ENCODE results near the gene ARHGAP24.

ARHGAP24 gene

DNA sequence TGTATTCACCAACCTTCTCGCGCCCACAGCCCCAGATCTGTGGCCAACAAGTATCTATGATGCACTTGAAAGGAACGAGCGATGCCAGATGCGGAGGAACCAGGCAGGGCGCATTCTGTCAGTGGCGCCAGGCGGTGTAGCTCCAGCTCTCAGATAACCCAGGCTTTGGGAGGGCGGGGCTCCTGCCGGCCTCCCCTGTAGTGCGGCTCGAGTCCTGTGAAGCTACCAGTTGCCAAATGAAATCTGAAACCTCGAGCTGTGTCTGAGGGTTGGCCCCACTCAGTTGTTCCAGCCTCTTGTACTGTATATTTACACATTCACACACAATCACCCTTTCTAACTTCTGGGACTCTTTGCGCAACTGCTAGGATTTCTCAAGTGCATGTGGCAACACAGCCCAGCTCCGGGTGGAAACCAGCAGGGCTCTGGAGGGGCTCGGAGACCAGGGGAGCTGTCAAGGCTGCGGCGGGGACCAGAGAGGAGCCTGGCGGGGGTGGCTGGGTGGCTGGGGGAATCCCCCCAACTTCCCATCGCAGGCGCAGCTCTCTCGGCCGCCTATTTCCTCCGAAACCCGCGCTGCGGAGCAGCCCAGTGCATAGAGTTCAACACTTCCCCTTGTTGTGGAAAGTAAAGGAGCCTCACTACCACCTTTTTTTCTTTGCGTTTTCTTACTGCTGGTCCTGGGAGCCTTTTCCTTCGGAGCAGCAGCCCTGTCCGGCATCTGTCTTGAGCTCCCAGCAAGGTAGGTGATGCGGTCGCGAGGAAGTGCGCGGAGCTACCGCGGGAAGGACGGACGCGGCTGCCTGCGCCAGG, at the start of gene ARHGAP24:
ARHGAP24 (plus strand) TSS at position 333 of the 813 bp plus-strand sequence.
- DNase-seq (ENCODE audit: low read depth), result no peak

DNA sequence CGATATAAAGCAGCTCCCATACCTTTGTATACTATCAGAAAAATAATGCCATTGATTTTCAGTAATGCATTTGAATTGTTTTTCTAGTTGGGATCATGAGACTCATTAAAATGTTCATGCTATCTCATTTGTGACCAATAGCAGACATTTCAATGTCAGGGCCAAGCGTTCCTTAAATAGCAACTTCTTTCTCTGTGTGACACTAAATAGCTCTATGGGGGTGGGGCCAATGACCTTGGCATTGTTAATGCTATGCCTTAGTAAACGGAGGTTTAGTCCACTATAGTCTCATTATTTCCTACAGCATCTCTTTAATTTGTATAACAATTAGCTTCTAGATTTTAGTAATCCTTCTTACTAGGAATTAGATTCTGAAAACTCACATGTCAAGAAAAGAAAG, 48.6 kb upstream of the ARHGAP24 start:
- DNase-seq (ENCODE audit: low read depth), result no peak

DNA sequence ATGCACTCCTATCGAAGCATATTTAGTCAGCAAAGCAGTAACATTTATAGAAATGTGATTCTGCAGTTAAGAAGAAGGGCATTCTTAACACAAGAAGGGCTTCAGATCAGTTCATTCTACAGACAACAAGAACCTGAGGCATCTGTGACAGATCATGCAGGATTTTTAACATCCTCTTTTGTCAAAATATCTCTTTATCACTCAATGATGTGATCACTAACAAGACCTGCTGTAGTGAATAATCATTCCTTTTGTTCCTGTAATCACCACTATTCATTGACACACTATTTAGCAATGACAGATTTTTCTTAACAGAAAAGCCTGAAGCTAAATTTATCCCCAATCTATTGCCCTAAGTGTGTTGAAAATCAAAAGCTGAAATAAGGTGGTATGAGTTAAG, 47.8 kb upstream of the ARHGAP24 start:
- no peak for DNase-seq (ENCODE audit: low read depth)

DNA sequence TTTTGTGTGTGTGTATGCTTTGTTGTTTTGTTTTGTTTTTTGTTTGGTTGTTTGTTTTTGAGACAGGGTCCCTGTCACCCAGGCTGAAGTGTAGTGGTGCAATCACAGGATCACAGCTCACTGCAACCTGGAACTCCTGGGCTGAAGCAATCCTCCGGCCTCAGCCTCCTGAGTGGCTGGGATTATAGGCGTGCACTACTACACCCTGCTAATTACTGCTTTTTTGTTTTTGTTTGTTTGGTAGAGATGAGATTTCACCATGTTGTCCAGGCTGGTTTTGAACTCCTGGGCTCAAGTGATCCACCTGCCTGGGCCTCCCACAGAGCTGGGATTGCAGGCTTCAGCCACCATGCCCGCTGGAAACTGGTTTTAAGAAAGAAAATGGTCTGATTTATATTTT, 44.7 kb upstream of the ARHGAP24 start:
- no peak for DNase-seq (ENCODE audit: low read depth)

DNA sequence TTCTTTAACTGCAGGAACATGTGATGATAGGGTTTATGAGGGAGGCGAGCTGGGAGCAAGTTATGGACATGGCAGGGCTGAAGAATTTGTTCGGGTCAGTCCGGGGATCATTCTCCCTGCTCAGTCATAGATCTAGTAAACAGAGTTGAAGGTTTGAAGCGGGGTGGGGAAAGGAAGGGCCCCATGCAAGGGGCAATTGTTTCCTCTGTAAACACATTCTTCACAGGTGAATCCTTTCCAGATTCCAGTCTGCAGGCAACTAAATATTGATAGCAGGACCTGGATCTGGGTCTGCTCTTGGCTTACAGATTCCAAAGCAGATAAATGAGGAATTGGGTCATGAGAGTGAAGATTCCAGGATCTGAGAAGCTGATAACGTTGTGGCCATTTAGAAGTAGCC, 44.3 kb upstream of the ARHGAP24 start:
- DNase-seq (ENCODE audit: low read depth), result no peak

DNA sequence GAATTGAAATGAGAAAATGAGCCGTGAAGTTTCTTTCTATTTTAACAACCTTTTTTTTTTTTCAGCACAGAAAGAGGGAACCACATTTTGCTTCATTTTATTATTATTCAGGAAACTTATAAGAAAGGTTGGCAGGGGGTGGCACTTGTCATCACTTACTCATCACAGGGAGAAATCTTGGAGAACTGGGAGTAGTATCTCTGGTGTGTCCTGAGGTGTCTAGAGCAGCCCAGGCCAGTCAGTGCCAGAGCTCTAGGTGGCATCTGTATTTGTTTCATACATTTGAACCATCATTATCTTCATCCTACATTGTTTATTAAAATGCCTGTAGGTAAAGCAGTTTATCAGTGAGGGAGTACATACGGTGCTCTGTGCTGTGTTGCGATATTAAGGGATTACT, 43.8 kb upstream of the ARHGAP24 start:
- DNase-seq (ENCODE audit: low read depth), result no peak

DNA sequence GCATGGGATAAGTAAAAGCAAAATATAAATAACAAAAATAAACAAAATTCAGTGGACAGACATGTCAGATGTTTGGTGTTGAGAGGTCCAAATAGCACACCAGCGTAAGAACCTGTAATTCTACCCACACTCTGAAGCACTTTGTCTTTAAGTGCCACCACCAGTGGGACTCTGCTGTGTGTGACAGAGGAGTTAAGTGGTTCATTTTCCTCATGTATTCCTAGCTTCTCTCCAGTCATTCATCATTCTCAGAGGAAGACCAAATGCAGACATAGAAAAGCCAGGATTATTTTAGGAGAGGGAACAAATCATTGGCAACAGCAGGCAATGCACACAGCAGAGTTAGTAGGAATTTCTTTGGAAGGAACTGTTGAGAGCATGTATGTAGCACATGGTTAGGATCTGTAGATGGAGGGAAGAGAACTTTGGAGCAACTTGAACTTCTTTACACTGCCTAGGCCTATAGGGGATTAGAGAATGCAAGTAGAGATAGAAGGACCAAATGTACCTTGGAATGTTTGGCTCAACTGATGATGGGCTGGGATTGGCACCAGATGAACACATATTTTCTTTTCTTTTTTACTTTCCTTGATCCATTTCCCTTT, 43.0 kb upstream of the ARHGAP24 start:
- DNase-seq (ENCODE audit: low read depth), result no peak

DNA sequence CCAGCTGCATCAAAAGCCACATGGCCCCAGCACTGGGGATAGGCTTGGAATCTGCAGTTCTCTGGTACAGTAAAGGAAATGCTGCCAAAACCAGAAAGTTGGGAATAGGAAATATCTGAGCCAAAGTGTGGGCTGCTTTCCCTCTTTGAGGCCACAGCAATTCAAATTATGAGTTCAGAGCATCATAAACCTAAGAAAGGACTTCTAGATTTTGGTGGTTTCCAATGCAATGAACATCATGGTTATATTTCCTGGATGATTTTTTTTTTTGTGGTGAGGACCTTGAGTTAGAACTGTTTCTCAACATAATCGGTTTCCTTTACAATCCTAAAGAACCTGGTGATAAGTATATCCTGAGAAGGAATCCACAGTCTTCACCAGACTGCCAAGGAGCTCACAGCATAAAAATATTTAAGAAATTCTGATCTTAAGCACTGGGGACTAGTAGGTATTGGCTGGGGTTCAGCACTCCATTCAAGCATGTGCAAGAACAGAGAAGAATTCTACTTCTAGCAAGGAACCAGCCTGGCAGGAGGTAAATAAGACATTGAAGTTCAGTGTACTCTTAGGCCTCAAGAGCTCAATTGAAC, 29.8 kb upstream of the ARHGAP24 start:
- DNase-seq (ENCODE audit: low read depth), result no peak

DNA sequence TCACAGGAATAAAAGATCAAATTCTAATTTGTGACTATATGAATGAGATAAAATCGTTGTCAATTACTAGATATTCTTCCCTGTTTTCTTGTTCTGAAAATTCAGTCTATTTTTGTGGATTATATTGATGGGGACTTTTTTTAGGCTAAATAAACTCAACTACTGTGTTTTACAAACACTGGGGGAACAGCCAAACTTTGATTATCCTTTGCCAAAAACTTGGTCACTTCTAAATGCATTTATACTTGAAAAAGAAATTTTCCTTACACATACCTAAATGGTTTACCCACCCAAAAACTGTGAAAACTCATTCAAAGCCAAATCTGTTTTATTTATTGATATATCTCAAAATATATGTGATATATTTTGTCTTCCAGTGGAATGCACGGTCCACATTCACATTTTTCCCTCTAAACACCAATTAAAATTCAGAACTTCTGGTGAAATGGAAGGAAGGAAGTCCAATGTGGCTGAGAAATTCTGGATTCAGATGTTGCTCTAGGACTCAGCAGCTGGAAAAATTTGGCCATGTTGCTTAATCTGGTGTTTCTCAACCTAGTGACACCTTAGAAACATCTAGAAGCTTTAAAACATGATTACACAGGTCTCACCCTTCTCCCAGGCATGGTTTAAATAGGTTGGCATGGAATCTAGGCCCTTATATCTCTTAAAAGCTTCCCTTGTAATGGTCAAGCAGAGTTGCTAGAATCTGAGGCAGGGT, 28.6 kb upstream of the ARHGAP24 start:
- DNase-seq (ENCODE audit: low read depth), result no peak

DNA sequence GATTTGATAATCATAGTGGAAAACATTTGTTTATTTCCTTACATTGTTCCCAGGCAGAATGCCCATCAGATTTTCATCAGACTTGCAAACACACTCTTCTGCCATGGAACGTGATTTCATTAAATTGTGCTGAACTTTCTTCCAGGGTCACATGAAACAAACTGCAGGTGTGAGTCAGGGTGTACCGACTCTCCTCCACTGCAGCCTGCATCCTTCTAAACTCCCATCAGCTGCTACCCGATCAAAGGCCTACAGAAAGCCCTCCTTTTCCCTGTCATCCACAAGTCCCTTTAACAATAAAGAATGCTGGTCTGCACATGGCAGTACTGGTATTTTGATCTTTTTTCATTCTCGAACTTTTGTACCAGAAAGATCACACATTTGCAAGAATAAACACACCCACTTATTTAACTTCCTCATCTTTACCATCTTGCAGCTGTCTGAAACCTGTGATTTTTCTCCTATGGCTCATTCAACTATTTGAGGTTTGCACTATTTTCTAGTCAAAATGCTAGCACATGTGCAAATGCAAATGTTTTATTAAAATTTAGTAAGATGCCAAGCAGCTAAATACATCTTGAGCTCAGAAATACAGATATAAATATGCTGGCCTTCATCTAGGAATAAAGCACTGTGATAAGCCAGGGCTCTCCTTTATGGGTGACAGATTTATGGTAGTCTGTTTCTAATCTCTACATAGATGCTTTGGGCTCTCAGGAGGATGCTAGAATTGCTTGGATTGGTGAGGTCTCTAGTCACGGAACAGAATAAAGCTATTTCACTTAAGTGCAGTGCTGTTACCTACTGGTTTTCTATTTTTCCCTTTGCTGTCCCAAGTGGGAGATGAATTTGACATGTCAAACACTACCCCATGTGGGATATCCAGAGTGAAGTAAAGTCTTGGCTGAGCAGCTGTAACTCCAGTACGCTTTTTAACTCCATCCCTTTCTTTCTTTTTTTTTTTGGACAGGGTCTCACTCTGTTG, 25.8 kb upstream of the ARHGAP24 start:
- DNase-seq (ENCODE audit: low read depth), result no peak

DNA sequence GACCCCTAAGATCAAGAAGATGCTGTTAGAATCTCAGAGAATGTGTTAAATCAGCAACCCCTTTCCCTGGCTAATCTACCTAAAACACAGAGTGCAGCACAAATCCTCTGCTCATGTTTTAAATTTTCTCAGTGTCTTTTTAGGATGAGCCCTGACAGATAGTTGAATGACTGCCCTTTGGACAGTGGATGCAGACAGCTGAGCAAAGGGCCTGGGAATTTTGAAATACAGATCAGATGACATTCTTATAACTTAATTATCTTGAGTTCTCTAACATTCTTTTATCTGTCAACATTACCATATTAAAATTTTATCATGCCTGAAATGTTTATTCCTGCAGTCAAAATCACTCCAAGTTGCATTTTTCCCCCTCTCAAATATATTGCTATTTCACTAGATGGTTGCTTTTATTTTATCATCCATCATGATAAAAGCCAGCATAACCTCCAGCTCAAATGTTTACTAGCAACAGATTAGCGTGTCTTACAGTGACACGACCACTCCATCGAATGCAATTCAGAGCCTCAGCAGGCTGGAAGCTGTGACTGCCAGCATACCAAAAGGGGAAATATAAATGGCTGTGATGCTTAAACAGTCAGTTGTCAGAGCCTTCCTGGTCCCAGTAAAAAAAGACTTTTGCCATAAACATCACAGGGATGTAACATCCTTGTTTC, 22.8 kb upstream of the ARHGAP24 start:
- DNase-seq (ENCODE audit: low read depth), result no peak

DNA sequence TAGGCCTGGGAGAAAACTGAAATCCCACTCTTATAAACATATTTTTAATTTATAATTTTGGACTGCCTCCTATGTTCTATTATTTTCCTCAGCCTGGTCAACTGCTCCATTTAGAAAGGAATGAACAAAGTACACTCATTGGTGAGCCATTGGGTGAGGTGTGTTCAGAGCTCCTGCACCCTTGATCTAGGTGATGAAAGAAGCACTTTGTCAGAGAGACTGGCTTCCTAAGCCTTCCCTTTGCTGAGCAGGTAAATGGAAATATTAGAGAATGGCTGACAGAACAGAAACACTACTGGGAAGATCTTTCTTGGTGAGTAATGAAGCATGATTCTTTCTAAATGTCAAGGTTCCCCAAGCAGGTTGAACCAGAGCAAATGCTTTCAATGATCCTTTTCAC, 19.0 kb upstream of the ARHGAP24 start:
- no peak for DNase-seq (ENCODE audit: low read depth)

DNA sequence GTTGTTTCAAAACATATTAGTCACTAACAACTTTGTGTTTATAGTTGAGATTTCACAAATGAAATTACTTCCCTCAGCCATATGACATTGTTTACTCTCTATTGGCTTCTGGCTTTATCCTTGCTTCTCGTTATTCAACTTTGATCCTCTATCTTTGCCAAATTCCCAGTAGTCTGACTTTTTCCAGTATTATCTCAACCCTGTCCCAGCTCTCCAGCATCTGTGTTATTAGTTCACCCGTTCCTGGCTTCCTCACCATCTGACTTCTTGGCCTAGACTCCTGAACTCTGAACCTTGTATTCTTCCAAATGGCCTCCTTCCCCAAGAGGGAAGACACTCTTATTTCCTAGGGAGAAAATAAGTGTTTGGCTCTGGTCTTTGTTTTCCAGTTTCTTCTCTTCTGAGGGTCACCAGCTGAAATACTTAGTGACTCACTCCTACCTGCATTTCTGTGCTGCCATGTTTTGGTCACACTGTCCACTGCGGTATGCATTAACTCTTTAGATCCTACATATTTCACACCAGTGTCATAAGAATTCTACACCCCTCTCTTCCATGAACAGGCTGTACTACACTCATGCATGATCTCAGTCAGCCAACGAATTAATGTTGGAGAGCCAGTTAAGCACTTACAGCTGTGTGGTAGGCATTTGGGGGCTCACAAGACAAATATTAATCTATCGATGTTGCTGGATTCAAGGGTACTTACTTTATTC, 17.0 kb upstream of the ARHGAP24 start:
- no peak for DNase-seq (ENCODE audit: low read depth)

DNA sequence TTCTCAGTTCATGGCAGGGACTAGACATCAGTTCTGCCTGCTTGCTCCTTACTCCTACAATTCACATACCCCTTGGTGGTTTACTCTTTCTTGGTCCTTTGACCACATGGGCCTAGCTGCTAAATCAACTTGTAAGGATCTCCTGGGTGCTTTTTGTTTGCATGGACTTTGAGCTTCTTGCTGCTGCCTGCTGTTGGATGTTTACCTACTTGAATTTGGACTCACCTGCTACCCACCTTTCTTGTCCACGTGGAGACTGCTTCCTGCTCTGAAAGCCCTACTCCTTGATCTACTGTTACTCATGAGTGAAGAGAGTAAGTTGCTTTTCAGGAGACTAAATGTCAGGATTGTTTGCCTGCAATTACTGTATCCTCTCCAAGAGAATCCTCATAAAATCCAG, 15.2 kb upstream of the ARHGAP24 start:
- no peak for DNase-seq (ENCODE audit: low read depth)

DNA sequence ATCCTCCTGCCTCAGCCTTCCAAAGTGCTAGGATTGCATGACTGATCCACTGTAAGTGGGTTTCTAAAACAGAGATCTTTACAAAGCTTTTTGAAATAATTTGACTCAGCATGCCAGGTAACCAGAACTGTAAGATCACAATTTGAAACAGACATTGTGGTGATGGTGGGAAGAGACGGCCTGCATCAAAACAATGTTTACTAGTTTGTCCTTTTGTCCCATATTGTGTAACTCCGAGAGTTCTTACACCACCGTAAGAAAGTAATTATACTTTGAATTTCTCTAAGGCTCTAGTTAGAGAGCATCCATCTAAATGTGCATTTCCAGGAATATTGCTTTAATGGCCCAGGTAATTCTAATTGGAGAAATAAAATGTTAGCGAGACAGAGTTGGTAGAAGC, 594 bp upstream of the ARHGAP24 start:
- no peak for DNase-seq (ENCODE audit: low read depth)

DNA sequence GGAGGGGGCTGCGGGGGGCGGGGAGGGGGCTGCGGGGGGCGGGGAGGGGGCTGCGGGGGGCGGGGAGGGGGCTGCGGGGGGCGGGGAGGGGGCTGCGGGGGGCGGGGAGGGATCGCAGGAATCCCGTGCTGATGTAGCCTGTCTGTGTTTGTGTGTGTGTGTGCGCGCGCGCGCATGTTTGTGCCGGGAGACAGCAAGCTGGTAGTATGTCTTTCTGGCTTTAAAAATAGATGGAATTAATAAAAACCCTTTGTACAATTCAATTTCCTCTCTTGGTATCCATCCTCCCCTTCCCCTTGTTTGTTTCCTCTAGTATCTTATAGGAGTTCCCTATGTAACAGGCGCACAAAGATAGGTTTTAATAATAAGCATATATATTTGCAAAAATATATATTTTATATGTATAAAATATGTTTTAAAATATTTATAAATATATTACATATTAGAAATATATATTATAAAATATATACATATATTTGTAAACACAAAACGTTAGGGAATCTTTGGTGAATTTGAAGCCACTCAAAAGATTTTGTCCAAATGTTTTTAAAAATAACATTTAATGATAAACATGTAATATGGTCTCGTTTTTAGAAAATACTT, 782 bp downstream of the ARHGAP24 start:
- DNase-seq (ENCODE audit: low read depth), result no peak

DNA sequence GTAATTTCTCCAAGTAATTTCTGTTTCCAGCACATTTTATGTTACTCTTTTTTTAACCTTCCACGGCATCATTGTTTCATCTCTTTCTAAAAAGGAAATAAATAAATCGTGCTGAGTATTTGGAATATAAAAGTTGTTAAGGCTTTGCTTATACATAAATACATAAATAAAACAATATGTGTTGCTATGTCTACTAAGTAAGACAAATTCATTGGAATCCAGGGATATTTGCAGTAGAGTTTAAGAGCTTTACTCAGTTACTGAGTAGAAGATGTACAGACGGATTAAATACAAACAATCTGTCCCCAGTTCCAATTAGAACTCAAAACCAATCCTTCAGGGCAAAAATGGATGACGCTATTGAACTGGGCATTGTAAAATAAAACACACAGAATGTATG, 1.4 kb downstream of the ARHGAP24 start:
- DNase-seq (ENCODE audit: low read depth), result no peak

DNA sequence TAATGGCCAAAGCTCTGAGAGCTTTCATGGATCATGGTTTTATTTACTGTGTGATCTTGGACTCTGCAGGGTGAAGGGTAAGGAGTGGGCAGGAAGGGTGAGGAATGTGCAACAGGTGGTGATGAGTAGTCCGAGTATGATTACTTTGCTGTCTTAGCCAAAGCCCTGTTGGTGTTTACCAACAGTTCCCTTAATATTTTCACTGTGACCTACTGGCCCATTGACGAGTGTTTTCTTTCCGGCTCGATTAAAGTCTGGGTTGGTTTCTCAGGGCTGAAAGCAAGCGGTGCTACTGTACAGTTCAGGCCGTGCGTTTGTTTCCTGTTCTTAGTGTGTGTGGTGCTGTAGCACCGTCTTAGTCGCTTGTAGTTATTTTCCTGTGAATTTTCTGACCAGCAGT, 2.6 kb downstream of the ARHGAP24 start:
- DNase-seq (ENCODE audit: low read depth), result no peak

DNA sequence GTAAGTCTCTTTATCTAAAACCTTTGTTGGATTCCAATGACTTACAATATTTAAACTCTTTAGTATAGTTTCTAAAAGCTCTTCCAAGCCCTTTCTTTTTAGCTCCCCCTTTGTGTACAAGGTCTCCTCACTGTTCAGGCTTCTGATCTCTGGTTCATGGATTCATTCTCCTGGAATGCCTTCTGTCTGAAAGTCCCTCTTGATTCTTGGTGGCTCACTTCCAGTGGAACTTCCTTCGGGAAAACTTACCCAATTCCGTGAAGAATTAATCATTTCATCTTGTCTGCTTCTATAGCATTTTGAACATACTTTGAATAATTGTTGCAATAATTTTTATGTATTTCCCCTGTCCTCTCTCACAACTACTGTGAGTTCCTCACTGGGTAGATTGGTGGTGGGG, 3.6 kb downstream of the ARHGAP24 start:
- no peak for DNase-seq (ENCODE audit: low read depth)
